WTC11 (cell line): Measurements from ENCODE around the gene COMMD8. TPM values are rescaled to one million over a fixed set of nuclear protein-coding genes. Genes with fewer than 3 reads are reported as not detected.

Experiments
- ATAC-seq: fragments of 200-7000 bp; cut with Tn5 transposase; 2 replicates; pipeline ENCODE4 v1.10.0; 2021; ENCODE audit warnings: mild to moderate bottlenecking, moderate library complexity
- CTCF ChIA-PET: fragments of 300-600 bp; sonication (Branson Sonifier 250); formaldehyde crosslinking; loops from one replicate; lab custom pipeline; 2021; ENCODE audit warnings: antibody characterized with exemption; lab: Charles Lee
- POLR2A ChIA-PET: fragments of 350-600 bp; sonication (Branson Sonifier 250); formaldehyde crosslinking; loops from one replicate; lab custom pipeline; 2021; ENCODE audit warnings: antibody characterized with exemption; lab: Charles Lee
- DNase-seq: peaks from one replicate; pipeline ENCODE4 v3.0.0; 2021; ENCODE audit warnings: low spot score
- H3K27ac Mint-ChIP-seq: 2 replicates; pipeline ENCODE4 v1.8.0; 2021; ENCODE audit warnings: mixed read lengths
- H3K27me3 Mint-ChIP-seq: 2 replicates; pipeline ENCODE4 v1.8.0; 2021; ENCODE audit warnings: low read depth, mild to moderate bottlenecking, moderate library complexity, mixed read lengths
- H3K36me3 Mint-ChIP-seq: 2 replicates; pipeline ENCODE4 v1.8.0; 2021; ENCODE audit warnings: mixed read lengths
- H3K4me1 Mint-ChIP-seq: 2 replicates; pipeline ENCODE4 v1.8.0; 2022; ENCODE audit warnings: mixed read lengths
- H3K4me3 Mint-ChIP-seq: 2 replicates; pipeline ENCODE4 v1.8.0; 2021; ENCODE audit warnings: mild to moderate bottlenecking, moderate library complexity, mixed read lengths
- H3K9me3 Mint-ChIP-seq: 2 replicates; pipeline ENCODE4 v1.8.0; 2021; ENCODE audit warnings: mixed read lengths
- AFF4 ChIP-seq: sonication (generic); formaldehyde crosslinking; IDR thresholded peaks from 2 replicates; pipeline ENCODE4 v1.8.1; 2023; ENCODE audit warnings: mild to moderate bottlenecking, missing genetic modification reagents, borderline replicate concordance
- CDX4 ChIP-seq: fragments of 250-450 bp; sonication (Bioruptor Pico); IDR thresholded peaks from 2 replicates; pipeline ENCODE4 v1.9.0; 2021; ENCODE audit warnings: moderate library complexity, mild to moderate bottlenecking, inconsistent platforms, borderline replicate concordance
- ELF4 ChIP-seq: sonication (generic); formaldehyde crosslinking; IDR thresholded peaks from 2 replicates; pipeline ENCODE4 v1.8.1; 2022; ENCODE audit warnings: low read depth, mild to moderate bottlenecking, moderate library complexity, missing genetic modification reagents
- MAX ChIP-seq: sonication (generic); formaldehyde crosslinking; IDR thresholded peaks from 2 replicates; pipeline ENCODE4 v1.8.0; 2022; ENCODE audit warnings: mild to moderate bottlenecking, missing genetic modification reagents
- NR1H2 ChIP-seq: sonication (generic); formaldehyde crosslinking; IDR thresholded peaks from 2 replicates; pipeline ENCODE4 v1.9.0; 2021; ENCODE audit warnings: mild to moderate bottlenecking, moderate library complexity, missing genetic modification reagents
- PRRX2 ChIP-seq: fragments of 250-450 bp; sonication (Bioruptor Pico); IDR thresholded peaks from 2 replicates; pipeline ENCODE4 v1.8.0; 2021; ENCODE audit warnings: mild to moderate bottlenecking
- SMAD4 ChIP-seq: sonication (generic); formaldehyde crosslinking; IDR thresholded peaks from 2 replicates; pipeline ENCODE4 v1.8.0; 2022; ENCODE audit warnings: mild to moderate bottlenecking, missing genetic modification reagents
- SOX15 ChIP-seq: fragments of 250-450 bp; sonication (Bioruptor Pico); IDR thresholded peaks from 2 replicates; pipeline ENCODE4 v1.9.0; 2021; ENCODE audit warnings: mild to moderate bottlenecking
- SP1 ChIP-seq: sonication (generic); formaldehyde crosslinking; conservative IDR thresholded peaks from 2 replicates; pipeline ENCODE4 v1.8.1; 2022; ENCODE audit warnings: missing genetic modification reagents
- TCF7 ChIP-seq: sonication (generic); formaldehyde crosslinking; IDR thresholded peaks from 2 replicates; pipeline ENCODE4 v1.8.0; 2022; ENCODE audit warnings: mild to moderate bottlenecking, low read depth, missing genetic modification reagents, moderate library complexity
- ZNF121 ChIP-seq: sonication (generic); formaldehyde crosslinking; IDR thresholded peaks from 2 replicates; pipeline ENCODE4 v1.8.0; 2023; ENCODE audit warnings: missing genetic modification reagents
- ZNF219 ChIP-seq: sonication (generic); formaldehyde crosslinking; IDR thresholded peaks from 2 replicates; pipeline ENCODE4 v1.8.0; 2023; ENCODE audit warnings: missing genetic modification reagents, mild to moderate bottlenecking, borderline replicate concordance
- ZNF396 ChIP-seq: fragments of 250-450 bp; sonication (Bioruptor Pico); IDR thresholded peaks from 2 replicates; pipeline ENCODE4 v1.8.0; 2021; ENCODE audit warnings: mild to moderate bottlenecking, moderate library complexity, borderline replicate concordance
- ZNF416 ChIP-seq: fragments of 250-450 bp; sonication (Bioruptor Pico); IDR thresholded peaks from 2 replicates; pipeline ENCODE4 v1.9.0; 2021; ENCODE audit warnings: mild to moderate bottlenecking, inconsistent platforms
- ZNF423 ChIP-seq: fragments of 250-450 bp; sonication (Bioruptor Pico); IDR thresholded peaks from 2 replicates; pipeline ENCODE4 v2.1.2; 2022; ENCODE audit warnings: mild to moderate bottlenecking, moderate library complexity
- total RNA-seq: library from RNA; stranded (reverse); gene quantifications from 3 replicates; pipeline ENCODE4 v1.2.3, GENCODE V29; 2021
- TF ChIP-seq, protein P1 (sequence below): sonication (generic); formaldehyde crosslinking; IDR thresholded peaks from 2 replicates; pipeline ENCODE4 v1.8.1; 2023; ENCODE audit warnings: mild to moderate bottlenecking, missing genetic modification reagents
- TF ChIP-seq, protein P2 (sequence below): sonication (generic); formaldehyde crosslinking; IDR thresholded peaks from 2 replicates; pipeline ENCODE4 v1.8.0; 2023; ENCODE audit warnings: missing genetic modification reagents
- TF ChIP-seq, protein P3 (sequence below): sonication (generic); formaldehyde crosslinking; IDR thresholded peaks from 2 replicates; pipeline ENCODE4 v1.8.1; 2022; ENCODE audit warnings: low read depth, missing genetic modification reagents, borderline replicate concordance
- TF ChIP-seq, protein P4 (sequence below): sonication (generic); formaldehyde crosslinking; IDR thresholded peaks from 2 replicates; pipeline ENCODE4 v1.8.0; 2022; ENCODE audit warnings: missing genetic modification reagents

Gene COMMD8
- total RNA-seq, 1 experiment from 2014 or later = 8.1 TPM

GRCh38 chr4:47413521-47413920 lies 50.0 kb downstream of the COMMD8 start:
- no peaks in the 10 kb centered on the region; the same call in 1 of the 2 replicates for H3K27me3 Mint-ChIP-seq
- DNase-seq = no peak
- no peaks in the 10 kb centered on the region for H3K36me3 Mint-ChIP-seq
- TF ChIP-seq ZNF219 (CRISPR knock-in tag) (no peak), PRRX2 (CRISPR knock-in tag) (no peak), NR1H2 (CRISPR knock-in tag) (no peak), SOX15 (CRISPR knock-in tag) (no peak), ZNF416 (CRISPR knock-in tag) (no peak), ZNF121 (CRISPR knock-in tag) (no peak), ZNF396 (CRISPR knock-in tag) (no peak), MAX (no peak), TCF7 (no peak), ZNF423 (CRISPR knock-in tag) (no peak), AFF4 (CRISPR knock-in tag) (no peak)
- TF ChIP-seq, protein P1, sequence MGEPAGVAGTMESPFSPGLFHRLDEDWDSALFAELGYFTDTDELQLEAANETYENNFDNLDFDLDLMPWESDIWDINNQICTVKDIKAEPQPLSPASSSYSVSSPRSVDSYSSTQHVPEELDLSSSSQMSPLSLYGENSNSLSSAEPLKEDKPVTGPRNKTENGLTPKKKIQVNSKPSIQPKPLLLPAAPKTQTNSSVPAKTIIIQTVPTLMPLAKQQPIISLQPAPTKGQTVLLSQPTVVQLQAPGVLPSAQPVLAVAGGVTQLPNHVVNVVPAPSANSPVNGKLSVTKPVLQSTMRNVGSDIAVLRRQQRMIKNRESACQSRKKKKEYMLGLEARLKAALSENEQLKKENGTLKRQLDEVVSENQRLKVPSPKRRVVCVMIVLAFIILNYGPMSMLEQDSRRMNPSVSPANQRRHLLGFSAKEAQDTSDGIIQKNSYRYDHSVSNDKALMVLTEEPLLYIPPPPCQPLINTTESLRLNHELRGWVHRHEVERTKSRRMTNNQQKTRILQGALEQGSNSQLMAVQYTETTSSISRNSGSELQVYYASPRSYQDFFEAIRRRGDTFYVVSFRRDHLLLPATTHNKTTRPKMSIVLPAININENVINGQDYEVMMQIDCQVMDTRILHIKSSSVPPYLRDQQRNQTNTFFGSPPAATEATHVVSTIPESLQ (CRISPR knock-in tag) = no peak
- TF ChIP-seq, protein P2, sequence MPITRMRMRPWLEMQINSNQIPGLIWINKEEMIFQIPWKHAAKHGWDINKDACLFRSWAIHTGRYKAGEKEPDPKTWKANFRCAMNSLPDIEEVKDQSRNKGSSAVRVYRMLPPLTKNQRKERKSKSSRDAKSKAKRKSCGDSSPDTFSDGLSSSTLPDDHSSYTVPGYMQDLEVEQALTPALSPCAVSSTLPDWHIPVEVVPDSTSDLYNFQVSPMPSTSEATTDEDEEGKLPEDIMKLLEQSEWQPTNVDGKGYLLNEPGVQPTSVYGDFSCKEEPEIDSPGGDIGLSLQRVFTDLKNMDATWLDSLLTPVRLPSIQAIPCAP (CRISPR knock-in tag) = no peak
- TF ChIP-seq, protein P3, sequence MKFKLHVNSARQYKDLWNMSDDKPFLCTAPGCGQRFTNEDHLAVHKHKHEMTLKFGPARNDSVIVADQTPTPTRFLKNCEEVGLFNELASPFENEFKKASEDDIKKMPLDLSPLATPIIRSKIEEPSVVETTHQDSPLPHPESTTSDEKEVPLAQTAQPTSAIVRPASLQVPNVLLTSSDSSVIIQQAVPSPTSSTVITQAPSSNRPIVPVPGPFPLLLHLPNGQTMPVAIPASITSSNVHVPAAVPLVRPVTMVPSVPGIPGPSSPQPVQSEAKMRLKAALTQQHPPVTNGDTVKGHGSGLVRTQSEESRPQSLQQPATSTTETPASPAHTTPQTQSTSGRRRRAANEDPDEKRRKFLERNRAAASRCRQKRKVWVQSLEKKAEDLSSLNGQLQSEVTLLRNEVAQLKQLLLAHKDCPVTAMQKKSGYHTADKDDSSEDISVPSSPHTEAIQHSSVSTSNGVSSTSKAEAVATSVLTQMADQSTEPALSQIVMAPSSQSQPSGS = no peak
- TF ChIP-seq, all 79 proteins: peak for 0
- no peak for ATAC-seq
- ChIA-PET POLR2A (no interaction called here), CTCF (no interaction called here)
- Mint-ChIP-seq H3K4me3 (no peak overlapping the region), H3K27ac (no peak overlapping the region), H3K9me3 (0 out of 2 replicates have a peak, but pooled peaks cover 4% of the 10 kb centered on the region), H3K4me1 (peaks cover 32% of the 10 kb centered on the region)

DNA sequence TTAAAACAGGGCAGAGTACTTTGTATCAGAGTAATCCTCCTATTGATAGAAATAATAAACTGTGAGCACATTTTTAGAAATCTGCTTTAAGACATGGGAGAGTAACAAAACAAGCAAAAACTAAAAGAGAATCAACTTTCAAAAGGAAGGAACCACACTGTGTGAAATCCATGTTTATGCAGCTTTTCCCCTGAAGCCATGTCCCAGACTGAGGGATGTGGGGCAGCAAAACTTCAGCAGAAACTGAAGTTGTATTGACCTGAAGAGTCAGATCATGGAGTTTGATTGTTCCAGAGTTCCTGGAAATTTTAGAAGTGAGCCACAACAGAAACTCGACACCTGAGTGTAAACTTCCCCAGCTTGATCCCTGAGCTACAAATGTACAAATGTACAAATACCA lies 53.2 kb downstream of the COMMD8 start:
- DNase-seq = no peak
- no peak for ATAC-seq
- H3K9me3 Mint-ChIP-seq = 0 out of 2 replicates have a peak, but pooled peaks cover 4% of the 10 kb centered on the region
- no peak overlapping the region for H3K27ac Mint-ChIP-seq
- no peak overlapping the region for H3K4me3 Mint-ChIP-seq
- CTCF ChIA-PET = no interaction called here
- H3K36me3 Mint-ChIP-seq = no peaks in the 10 kb centered on the region
- H3K27me3 Mint-ChIP-seq = no peaks in the 10 kb centered on the region; the same call in 1 of the 2 replicates
- H3K4me1 Mint-ChIP-seq = peaks cover 32% of the 10 kb centered on the region
- TF ChIP-seq, protein P4, sequence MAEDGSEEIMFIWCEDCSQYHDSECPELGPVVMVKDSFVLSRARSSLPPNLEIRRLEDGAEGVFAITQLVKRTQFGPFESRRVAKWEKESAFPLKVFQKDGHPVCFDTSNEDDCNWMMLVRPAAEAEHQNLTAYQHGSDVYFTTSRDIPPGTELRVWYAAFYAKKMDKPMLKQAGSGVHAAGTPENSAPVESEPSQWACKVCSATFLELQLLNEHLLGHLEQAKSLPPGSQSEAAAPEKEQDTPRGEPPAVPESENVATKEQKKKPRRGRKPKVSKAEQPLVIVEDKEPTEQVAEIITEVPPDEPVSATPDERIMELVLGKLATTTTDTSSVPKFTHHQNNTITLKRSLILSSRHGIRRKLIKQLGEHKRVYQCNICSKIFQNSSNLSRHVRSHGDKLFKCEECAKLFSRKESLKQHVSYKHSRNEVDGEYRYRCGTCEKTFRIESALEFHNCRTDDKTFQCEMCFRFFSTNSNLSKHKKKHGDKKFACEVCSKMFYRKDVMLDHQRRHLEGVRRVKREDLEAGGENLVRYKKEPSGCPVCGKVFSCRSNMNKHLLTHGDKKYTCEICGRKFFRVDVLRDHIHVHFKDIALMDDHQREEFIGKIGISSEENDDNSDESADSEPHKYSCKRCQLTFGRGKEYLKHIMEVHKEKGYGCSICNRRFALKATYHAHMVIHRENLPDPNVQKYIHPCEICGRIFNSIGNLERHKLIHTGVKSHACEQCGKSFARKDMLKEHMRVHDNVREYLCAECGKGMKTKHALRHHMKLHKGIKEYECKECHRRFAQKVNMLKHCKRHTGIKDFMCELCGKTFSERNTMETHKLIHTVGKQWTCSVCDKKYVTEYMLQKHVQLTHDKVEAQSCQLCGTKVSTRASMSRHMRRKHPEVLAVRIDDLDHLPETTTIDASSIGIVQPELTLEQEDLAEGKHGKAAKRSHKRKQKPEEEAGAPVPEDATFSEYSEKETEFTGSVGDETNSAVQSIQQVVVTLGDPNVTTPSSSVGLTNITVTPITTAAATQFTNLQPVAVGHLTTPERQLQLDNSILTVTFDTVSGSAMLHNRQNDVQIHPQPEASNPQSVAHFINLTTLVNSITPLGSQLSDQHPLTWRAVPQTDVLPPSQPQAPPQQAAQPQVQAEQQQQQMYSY (CRISPR knock-in tag) = no peak
- TF ChIP-seq ELF4 (CRISPR knock-in tag) (no peak), CDX4 (CRISPR knock-in tag) (no peak), SP1 (no peak), SMAD4 (CRISPR knock-in tag) (no peak)
- POLR2A ChIA-PET = no interaction called here
